Vagina (tissue), 2 donors: Measurements from ENCODE around the gene PPIL6. TPM values are rescaled to one million over a fixed set of nuclear protein-coding genes. Genes with fewer than 3 reads are reported as not detected.

Experiments used
- DNase-seq, 2 donors: peaks; one replicate each; pipeline ENCODE4 v3.0.0-alpha.2; 2017; ENCODE audit errors: extremely low spot score in 2 of 2
- H3K27ac ChIP-seq: fragments of 200-600 bp; sonication (generic); one replicate; pipeline ENCODE4 v1.5.1; 2019
- H3K27me3 ChIP-seq: fragments of 200-600 bp; sonication (generic); one replicate; pipeline ENCODE4 v1.5.1; 2019
- H3K36me3 ChIP-seq, 2 donors: fragments of 200-600 bp; sonication (generic); one replicate each; pipeline ENCODE4 v1.5.1; 2017 to 2019
- H3K4me1 ChIP-seq: fragments of 200-600 bp; sonication (generic); one replicate; pipeline ENCODE4 v1.5.1; 2019
- H3K4me3 ChIP-seq, 2 donors: fragments of 200-600 bp; sonication (generic); 1 replicate in 1 of 2; 2 replicates in 1 of 2; pipeline ENCODE4 v1.5.1; 2016 to 2019
- H3K9me3 ChIP-seq: fragments of 200-600 bp; sonication (generic); one replicate; pipeline ENCODE4 v1.5.1; 2019
- POLR2A ChIP-seq, 2 donors: fragments of 450-650 bp; IDR thresholded peaks; one replicate each; pipeline ENCODE4 v1.6.1; 2017; ENCODE audit warnings: antibody characterized with exemption in 2 of 2, mild to moderate bottlenecking in 2 of 2, moderate library complexity in 2 of 2
- POLR2AphosphoS5 ChIP-seq, 2 donors: sonication (generic); formaldehyde crosslinking; IDR thresholded peaks; one replicate each; pipeline ENCODE4 v1.9.0; 2017; ENCODE audit warnings: antibody characterized with exemption in 2 of 2, mild to moderate bottlenecking in 2 of 2, low read depth in 1 of 2; ENCODE audit not compliant: insufficient read depth in 1 of 2
- intact Hi-C: fragments of 100-400 bp; cut with DNase I; formaldehyde crosslinking; loops from one replicate; pipeline ENCODE4 v1.15.1; 2023
- total RNA-seq: library from RNA; depleted of rRNA; stranded (reverse); fragments of >200 nt; gene quantifications from one replicate; pipeline ENCODE4 v1.2.3, GENCODE V29; 2016
- TF ChIP-seq, protein P1 (sequence below), 3 experiments: fragments of 450-650 bp in 2 of 3; fragments of 200-600 bp in 1 of 3; sonication (generic) in 1 of 3; IDR thresholded peaks; one replicate each; pipeline ENCODE4 v1.5.1; 2017 to 2019; ENCODE audit warnings: antibody characterized with exemption in 3 of 3, mild to moderate bottlenecking in 2 of 3, moderate library complexity in 2 of 3

The PPIL6 gene
- total RNA-seq, 1 donor from 2014 or later: 3.9 TPM

GRCh38 chr6:109420751-109421150, 19.7 kb downstream of the PPIL6 start:
- DNase-seq: no peak
- Histone ChIP-seq H3K27me3 (no peaks in the 10 kb centered on the region), H3K4me1 (no peaks in the 10 kb centered on the region), H3K4me3 (no peak overlapping the region), H3K27ac (no peak overlapping the region), H3K9me3 (no peaks in the 10 kb centered on the region), H3K36me3 (no peaks in the 10 kb centered on the region)
- intact Hi-C loops: no loop called here
- TF ChIP-seq POLR2A (IDR thresholded peaks at IDR 0.05) (no peak), POLR2AphosphoS5 (IDR thresholded peaks at IDR 0.05; ENCODE audit: insufficient read depth in 1 of 2, low read depth in 1 of 2) (no peak)
- TF ChIP-seq, protein P1, sequence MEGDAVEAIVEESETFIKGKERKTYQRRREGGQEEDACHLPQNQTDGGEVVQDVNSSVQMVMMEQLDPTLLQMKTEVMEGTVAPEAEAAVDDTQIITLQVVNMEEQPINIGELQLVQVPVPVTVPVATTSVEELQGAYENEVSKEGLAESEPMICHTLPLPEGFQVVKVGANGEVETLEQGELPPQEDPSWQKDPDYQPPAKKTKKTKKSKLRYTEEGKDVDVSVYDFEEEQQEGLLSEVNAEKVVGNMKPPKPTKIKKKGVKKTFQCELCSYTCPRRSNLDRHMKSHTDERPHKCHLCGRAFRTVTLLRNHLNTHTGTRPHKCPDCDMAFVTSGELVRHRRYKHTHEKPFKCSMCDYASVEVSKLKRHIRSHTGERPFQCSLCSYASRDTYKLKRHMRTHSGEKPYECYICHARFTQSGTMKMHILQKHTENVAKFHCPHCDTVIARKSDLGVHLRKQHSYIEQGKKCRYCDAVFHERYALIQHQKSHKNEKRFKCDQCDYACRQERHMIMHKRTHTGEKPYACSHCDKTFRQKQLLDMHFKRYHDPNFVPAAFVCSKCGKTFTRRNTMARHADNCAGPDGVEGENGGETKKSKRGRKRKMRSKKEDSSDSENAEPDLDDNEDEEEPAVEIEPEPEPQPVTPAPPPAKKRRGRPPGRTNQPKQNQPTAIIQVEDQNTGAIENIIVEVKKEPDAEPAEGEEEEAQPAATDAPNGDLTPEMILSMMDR (IDR thresholded peaks at IDR 0.05): no peak

DNA sequence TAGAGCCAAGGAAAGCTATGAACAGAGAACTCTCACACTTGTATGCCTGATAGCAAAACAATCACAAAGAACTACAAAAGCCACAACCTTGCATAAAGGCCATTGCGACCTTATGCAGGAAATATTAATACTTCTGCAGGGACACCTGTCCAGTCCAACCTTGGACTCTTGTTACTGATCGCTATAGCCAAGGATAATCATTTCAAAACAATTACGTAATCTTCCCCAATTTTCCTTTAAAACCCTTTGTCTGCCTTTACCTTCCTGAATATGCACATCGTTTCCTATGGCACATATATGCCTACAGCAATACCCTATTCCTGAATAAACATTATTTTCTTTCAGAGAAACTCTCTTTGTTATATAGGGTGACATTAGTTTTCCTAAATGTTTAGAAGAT, 22.8 kb downstream of the PPIL6 start:
- Histone ChIP-seq H3K9me3 (no peaks in the 10 kb centered on the region), H3K36me3 (no peaks in the 10 kb centered on the region), H3K27ac (no peak overlapping the region), H3K4me1 (no peaks in the 10 kb centered on the region), H3K27me3 (no peaks in the 10 kb centered on the region), H3K4me3 (no peak overlapping the region)
- TF ChIP-seq, protein P1 (IDR thresholded peaks at IDR 0.05): no peak
- no peak for TF ChIP-seq POLR2A (IDR thresholded peaks at IDR 0.05)
- no peak for TF ChIP-seq POLR2AphosphoS5 (IDR thresholded peaks at IDR 0.05; ENCODE audit: insufficient read depth in 1 of 2, low read depth in 1 of 2)
- no peak for DNase-seq
- intact Hi-C loops: no loop called here

GRCh38 chr6:109411034-109411433, 29.4 kb downstream of the PPIL6 start:
- Histone ChIP-seq H3K9me3 (no peaks in the 10 kb centered on the region), H3K27me3 (no peaks in the 10 kb centered on the region), H3K27ac (no peak overlapping the region), H3K36me3 (no peaks in the 10 kb centered on the region), H3K4me1 (no peaks in the 10 kb centered on the region), H3K4me3 (no peak overlapping the region)
- TF ChIP-seq, protein P1 (IDR thresholded peaks at IDR 0.05): no peak
- no peak for TF ChIP-seq POLR2A (IDR thresholded peaks at IDR 0.05)
- no peak for TF ChIP-seq POLR2AphosphoS5 (IDR thresholded peaks at IDR 0.05; ENCODE audit: insufficient read depth in 1 of 2, low read depth in 1 of 2)
- intact Hi-C loops: no loop called here
- DNase-seq: no peak

DNA sequence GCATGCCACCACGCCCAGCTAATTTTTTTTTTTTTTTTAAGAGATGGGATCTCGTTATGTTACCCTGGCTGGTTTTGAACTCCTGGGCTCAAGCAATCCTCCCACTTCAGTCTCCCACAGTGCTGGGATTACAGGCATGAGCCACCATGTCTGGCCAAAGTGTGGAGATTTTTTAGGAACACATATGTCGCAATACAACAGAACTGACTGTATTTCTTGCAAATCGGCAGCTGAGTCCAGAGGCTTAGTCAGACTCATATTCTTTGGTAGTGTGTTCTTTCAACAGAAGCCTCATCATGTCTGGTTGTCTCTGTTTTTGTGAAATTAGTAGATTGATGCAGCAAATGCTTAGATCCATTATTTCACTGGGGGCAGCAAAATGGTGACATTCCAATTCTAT, 34.2 kb downstream of the PPIL6 start:
- intact Hi-C loops: no loop called here
- no peak overlapping the region for H3K27ac ChIP-seq
- no peaks in the 10 kb centered on the region for H3K4me1 ChIP-seq
- no peaks in the 10 kb centered on the region for H3K9me3 ChIP-seq
- H3K4me3 ChIP-seq: no peak overlapping the region
- H3K36me3 ChIP-seq: no peaks in the 10 kb centered on the region
- TF ChIP-seq POLR2AphosphoS5 (IDR thresholded peaks at IDR 0.05; ENCODE audit: insufficient read depth in 1 of 2, low read depth in 1 of 2): no peak
- TF ChIP-seq, protein P1 (IDR thresholded peaks at IDR 0.05): no peak
- no peak for TF ChIP-seq POLR2A (IDR thresholded peaks at IDR 0.05)
- DNase-seq: no peak
- H3K27me3 ChIP-seq: no peaks in the 10 kb centered on the region

- H3K4me1 ChIP-seq: no peaks in the 10 kb centered on the region
- no peaks in the 10 kb centered on the region for H3K27me3 ChIP-seq
- TF ChIP-seq POLR2A (IDR thresholded peaks at IDR 0.05): no peak
- no peak overlapping the region for H3K4me3 ChIP-seq
- H3K27ac ChIP-seq: no peak overlapping the region
- no peak for DNase-seq
- no peaks in the 10 kb centered on the region for H3K36me3 ChIP-seq
- no peaks in the 10 kb centered on the region for H3K9me3 ChIP-seq
- intact Hi-C loops: no loop called here
Measured at GRCh38 chr6:109397020-109397419, 43.4 kb downstream of the PPIL6 start.
